ENCODE results near the gene PDLIM5.

The PDLIM5 gene

DNA sequence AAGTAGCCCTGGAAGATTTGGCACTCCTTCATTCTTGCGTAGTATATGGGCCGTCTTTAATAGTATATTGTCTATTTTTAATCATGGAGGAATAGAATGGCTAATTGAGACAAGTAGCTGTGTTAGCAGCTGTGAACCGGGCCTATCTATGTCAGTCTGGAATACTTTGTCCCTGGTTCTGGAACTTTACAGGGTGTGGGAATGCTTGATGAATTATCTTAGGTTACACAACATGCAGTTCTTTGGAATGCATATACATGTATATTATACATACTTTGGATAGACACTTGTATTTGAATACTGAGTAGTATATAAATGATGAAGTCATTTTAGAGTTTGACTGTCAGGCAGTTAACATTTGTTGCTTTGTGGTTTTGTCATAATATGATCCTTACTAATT, 37.4 kb downstream of the PDLIM5 start:
- no peak for ATAC-seq
- TF ChIP-seq TCF4 (CRISPR knock-in tag; IDR thresholded peaks at IDR 0.05; ENCODE audit: borderline replicate concordance), result no peak
- no peak for TF ChIP-seq ISL1 (CRISPR knock-in tag; IDR thresholded peaks at IDR 0.05)
- no peak for TF ChIP-seq BACH2 (CRISPR knock-in tag; IDR thresholded peaks at IDR 0.05; ENCODE audit: borderline replicate concordance)

DNA sequence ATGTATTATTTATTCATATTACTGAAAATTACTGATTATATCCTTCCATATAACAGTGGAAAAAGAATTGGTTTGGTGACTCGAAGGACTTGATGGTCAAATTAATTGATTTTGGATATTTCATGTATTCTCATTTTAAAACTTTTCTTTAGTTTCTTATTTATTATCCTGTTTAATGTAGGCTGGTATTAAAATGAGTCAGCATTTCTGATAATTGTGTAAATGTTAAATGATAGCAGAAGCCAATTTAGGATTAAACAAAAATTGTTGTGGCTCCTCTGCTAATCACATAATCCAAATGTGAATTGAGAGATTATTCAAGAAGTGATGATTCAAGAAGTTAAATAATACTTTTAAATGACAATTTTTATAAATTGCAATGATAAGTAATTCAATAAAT, 38.7 kb downstream of the PDLIM5 start:
- ATAC-seq, result no peak
- TF ChIP-seq ARNTL (CRISPR knock-in tag; IDR thresholded peaks at IDR 0.05; ENCODE audit: borderline replicate concordance, low read depth), result no peak
- no peak for TF ChIP-seq ZC3H10 (CRISPR knock-in tag; IDR thresholded peaks at IDR 0.05)
- no peak for TF ChIP-seq GLIS3 (CRISPR knock-in tag; IDR thresholded peaks at IDR 0.05)

DNA sequence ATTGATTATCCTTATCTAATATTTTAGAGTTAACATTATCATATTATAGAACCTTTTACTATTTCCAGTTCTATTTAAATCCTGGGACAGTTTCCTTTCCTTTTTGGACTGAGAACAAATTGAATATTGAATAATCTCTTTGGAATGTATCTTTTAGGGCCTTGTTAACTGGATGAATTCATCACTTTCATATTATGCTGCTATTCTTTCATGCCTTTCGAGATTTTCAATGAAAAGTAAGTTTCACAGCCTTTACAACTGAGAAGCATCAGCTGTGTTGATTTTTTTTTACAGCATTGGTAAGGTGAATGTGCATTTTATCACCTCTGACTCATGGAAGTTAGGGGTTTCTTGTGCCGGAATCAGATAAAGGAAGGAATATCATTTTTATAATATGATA, 39.6 kb downstream of the PDLIM5 start:
- TF ChIP-seq, protein P1, sequence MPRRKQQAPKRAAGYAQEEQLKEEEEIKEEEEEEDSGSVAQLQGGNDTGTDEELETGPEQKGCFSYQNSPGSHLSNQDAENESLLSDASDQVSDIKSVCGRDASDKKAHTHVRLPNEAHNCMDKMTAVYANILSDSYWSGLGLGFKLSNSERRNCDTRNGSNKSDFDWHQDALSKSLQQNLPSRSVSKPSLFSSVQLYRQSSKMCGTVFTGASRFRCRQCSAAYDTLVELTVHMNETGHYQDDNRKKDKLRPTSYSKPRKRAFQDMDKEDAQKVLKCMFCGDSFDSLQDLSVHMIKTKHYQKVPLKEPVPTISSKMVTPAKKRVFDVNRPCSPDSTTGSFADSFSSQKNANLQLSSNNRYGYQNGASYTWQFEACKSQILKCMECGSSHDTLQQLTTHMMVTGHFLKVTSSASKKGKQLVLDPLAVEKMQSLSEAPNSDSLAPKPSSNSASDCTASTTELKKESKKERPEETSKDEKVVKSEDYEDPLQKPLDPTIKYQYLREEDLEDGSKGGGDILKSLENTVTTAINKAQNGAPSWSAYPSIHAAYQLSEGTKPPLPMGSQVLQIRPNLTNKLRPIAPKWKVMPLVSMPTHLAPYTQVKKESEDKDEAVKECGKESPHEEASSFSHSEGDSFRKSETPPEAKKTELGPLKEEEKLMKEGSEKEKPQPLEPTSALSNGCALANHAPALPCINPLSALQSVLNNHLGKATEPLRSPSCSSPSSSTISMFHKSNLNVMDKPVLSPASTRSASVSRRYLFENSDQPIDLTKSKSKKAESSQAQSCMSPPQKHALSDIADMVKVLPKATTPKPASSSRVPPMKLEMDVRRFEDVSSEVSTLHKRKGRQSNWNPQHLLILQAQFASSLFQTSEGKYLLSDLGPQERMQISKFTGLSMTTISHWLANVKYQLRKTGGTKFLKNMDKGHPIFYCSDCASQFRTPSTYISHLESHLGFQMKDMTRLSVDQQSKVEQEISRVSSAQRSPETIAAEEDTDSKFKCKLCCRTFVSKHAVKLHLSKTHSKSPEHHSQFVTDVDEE (CRISPR knock-in tag; IDR thresholded peaks at IDR 0.05), result no peak
- peak; percentile 56 for TF ChIP-seq ISL1 (CRISPR knock-in tag; IDR thresholded peaks at IDR 0.05)
- ATAC-seq, result peak; percentile 75

DNA sequence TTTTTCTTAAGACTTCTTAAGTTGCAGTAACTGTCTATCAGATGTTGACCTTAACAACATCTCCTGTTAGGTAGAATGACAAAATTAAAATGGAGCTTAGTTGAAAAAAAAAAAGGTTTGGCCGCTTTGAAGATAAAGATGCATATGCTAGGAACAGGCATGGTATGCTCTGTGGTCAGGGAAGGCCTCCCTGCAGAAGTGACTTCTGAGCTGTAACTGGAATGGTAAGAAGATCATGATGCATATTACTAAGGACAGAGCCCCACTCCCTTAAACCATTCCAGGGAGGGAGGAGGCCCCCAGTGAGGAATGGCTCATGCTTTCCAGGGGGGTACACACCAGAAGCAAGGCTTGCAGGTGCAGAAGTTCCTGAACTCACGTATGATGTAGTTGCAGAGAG, 43.7 kb downstream of the PDLIM5 start:
- TF ChIP-seq ZNF8 (CRISPR knock-in tag; IDR thresholded peaks at IDR 0.05) (no peak), ZNF70 (CRISPR knock-in tag; IDR thresholded peaks at IDR 0.05) (no peak), ZFP3 (CRISPR knock-in tag; IDR thresholded peaks at IDR 0.05) (no peak), OSR1 (CRISPR knock-in tag; IDR thresholded peaks at IDR 0.05) (no peak), PPARA (CRISPR knock-in tag; IDR thresholded peaks at IDR 0.05; ENCODE audit: borderline replicate concordance) (no peak), ARNTL (CRISPR knock-in tag; IDR thresholded peaks at IDR 0.05; ENCODE audit: borderline replicate concordance, low read depth) (no peak), ESRRG (CRISPR knock-in tag; IDR thresholded peaks at IDR 0.05) (no peak), CSDC2 (CRISPR knock-in tag; IDR thresholded peaks at IDR 0.05) (no peak), TOX (CRISPR knock-in tag; IDR thresholded peaks at IDR 0.05; ENCODE audit: borderline replicate concordance) (no peak), ISL1 (CRISPR knock-in tag; IDR thresholded peaks at IDR 0.05) (no peak), GLIS3 (CRISPR knock-in tag; IDR thresholded peaks at IDR 0.05) (no peak)
- TF ChIP-seq, protein P1 (CRISPR knock-in tag; IDR thresholded peaks at IDR 0.05), result no peak
- TF ChIP-seq, protein P2, sequence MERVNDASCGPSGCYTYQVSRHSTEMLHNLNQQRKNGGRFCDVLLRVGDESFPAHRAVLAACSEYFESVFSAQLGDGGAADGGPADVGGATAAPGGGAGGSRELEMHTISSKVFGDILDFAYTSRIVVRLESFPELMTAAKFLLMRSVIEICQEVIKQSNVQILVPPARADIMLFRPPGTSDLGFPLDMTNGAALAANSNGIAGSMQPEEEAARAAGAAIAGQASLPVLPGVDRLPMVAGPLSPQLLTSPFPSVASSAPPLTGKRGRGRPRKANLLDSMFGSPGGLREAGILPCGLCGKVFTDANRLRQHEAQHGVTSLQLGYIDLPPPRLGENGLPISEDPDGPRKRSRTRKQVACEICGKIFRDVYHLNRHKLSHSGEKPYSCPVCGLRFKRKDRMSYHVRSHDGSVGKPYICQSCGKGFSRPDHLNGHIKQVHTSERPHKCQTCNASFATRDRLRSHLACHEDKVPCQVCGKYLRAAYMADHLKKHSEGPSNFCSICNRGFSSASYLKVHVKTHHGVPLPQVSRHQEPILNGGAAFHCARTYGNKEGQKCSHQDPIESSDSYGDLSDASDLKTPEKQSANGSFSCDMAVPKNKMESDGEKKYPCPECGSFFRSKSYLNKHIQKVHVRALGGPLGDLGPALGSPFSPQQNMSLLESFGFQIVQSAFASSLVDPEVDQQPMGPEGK (CRISPR knock-in tag; IDR thresholded peaks at IDR 0.05; ENCODE audit: borderline replicate concordance), result no peak
- TF ChIP-seq, protein P3, sequence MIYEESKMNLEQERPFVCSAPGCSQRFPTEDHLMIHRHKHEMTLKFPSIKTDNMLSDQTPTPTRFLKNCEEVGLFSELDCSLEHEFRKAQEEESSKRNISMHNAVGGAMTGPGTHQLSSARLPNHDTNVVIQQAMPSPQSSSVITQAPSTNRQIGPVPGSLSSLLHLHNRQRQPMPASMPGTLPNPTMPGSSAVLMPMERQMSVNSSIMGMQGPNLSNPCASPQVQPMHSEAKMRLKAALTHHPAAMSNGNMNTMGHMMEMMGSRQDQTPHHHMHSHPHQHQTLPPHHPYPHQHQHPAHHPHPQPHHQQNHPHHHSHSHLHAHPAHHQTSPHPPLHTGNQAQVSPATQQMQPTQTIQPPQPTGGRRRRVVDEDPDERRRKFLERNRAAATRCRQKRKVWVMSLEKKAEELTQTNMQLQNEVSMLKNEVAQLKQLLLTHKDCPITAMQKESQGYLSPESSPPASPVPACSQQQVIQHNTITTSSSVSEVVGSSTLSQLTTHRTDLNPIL (CRISPR knock-in tag; IDR thresholded peaks at IDR 0.05; ENCODE audit: low read depth), result no peak
- ATAC-seq, result no peak

DNA sequence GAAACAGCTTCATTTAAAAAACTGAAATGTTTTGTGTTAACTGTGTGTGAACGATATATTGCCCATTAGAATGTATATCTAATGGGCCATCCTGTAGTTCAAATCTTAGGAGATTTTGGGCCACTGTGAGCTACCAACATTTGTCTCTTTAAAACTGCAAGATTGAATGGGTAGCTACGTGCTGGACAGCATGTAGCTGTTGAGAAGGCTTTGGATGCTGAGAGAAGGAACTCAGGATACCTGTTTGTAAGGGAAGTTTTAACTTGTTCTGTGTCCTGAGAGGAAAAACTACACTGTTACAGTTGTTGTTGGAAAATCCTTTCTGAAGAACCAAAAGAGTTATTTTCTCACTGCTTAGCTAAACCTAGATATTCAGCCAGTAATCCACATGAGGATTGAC, 45.9 kb downstream of the PDLIM5 start:
- no peak for ATAC-seq
- TF ChIP-seq TCF4 (CRISPR knock-in tag; IDR thresholded peaks at IDR 0.05; ENCODE audit: borderline replicate concordance) (no peak), CSDC2 (CRISPR knock-in tag; IDR thresholded peaks at IDR 0.05) (no peak), ZNF8 (CRISPR knock-in tag; IDR thresholded peaks at IDR 0.05) (no peak), ESRRG (CRISPR knock-in tag; IDR thresholded peaks at IDR 0.05) (no peak), ISL1 (CRISPR knock-in tag; IDR thresholded peaks at IDR 0.05) (no peak), OSR1 (CRISPR knock-in tag; IDR thresholded peaks at IDR 0.05) (no peak), ARNTL (CRISPR knock-in tag; IDR thresholded peaks at IDR 0.05; ENCODE audit: borderline replicate concordance, low read depth) (no peak), SNAI2 (CRISPR knock-in tag; IDR thresholded peaks at IDR 0.05) (no peak), ZFP30 (CRISPR knock-in tag; IDR thresholded peaks at IDR 0.05) (no peak), TOX (CRISPR knock-in tag; IDR thresholded peaks at IDR 0.05; ENCODE audit: borderline replicate concordance) (no peak)
- TF ChIP-seq, protein P1 (CRISPR knock-in tag; IDR thresholded peaks at IDR 0.05), result no peak
- TF ChIP-seq, protein P3 (CRISPR knock-in tag; IDR thresholded peaks at IDR 0.05; ENCODE audit: low read depth), result no peak

All from SK-N-SH treated with all-trans-retinoic acid at 6 μM for 48 hours (cell line).